Spleen (tissue), 11 donors: ENCODE data around the gene KLHL18. TPM values are rescaled to one million over a fixed set of nuclear protein-coding genes. Genes with fewer than 3 reads are reported as not detected.
"Not testable (repeated sequence)": the region's sequence is repeated elsewhere in the genome, so short reads cannot be mapped to it uniquely, and the experiment has no call there.

Experiments used
- DNase-seq: peaks from one replicate; pipeline ENCODE4 v3.0.0-alpha.2; 2020
- H3K27ac ChIP-seq, 8 donors: fragments of 200-600 bp; sonication (generic) in 7 of 8; 1 replicate in 4 of 8; 2 replicates in 4 of 8; pipeline versions ENCODE4 v1.5.0 to v1.8.0; 2016 to 2021; ENCODE audit warnings: inconsistent platforms in 4 of 8, mild to moderate bottlenecking in 4 of 8, moderate library complexity in 1 of 8
- H3K27me3 ChIP-seq, 7 donors: fragments of 200-600 bp; sonication (generic) in 6 of 7; replicated peaks in 1 of 7; 1 replicate in 4 of 7; 2 replicates in 3 of 7; pipeline versions ENCODE4 v1.5.0 to v1.8.0; 2016 to 2021; ENCODE audit warnings: inconsistent platforms in 3 of 7, mild to moderate bottlenecking in 1 of 7
- H3K36me3 ChIP-seq, 6 donors: fragments of 200-600 bp; sonication (generic) in 5 of 6; 1 replicate in 4 of 6; 2 replicates in 2 of 6; pipeline versions ENCODE4 v1.5.0 to v1.8.0; 2016 to 2021; ENCODE audit warnings: inconsistent platforms in 2 of 6
- H3K4me1 ChIP-seq, 6 donors: fragments of 200-600 bp; sonication (generic) in 5 of 6; 1 replicate in 3 of 6; 2 replicates in 3 of 6; pipeline versions ENCODE4 v1.5.0 to v1.8.0; 2016 to 2021; ENCODE audit warnings: inconsistent platforms in 3 of 6
- H3K4me3 ChIP-seq, 8 donors: fragments of 200-600 bp; sonication (generic) in 7 of 8; 1 replicate in 4 of 8; 2 replicates in 4 of 8; pipeline versions ENCODE4 v1.5.0 to v1.8.0; 2016 to 2021; ENCODE audit warnings: inconsistent platforms in 4 of 8, mild to moderate bottlenecking in 4 of 8, moderate library complexity in 2 of 8
- H3K9me3 ChIP-seq, 8 donors: fragments of 200-600 bp; sonication (generic) in 7 of 8; 1 replicate in 4 of 8; 2 replicates in 4 of 8; pipeline versions ENCODE4 v1.5.0 to v1.8.0; 2016 to 2021; ENCODE audit warnings: inconsistent platforms in 4 of 8
- POLR2A ChIP-seq, 3 donors: fragments of 450-650 bp; IDR thresholded peaks; one replicate each; pipeline ENCODE4 v1.5.1; 2017; ENCODE audit warnings: antibody characterized with exemption in 3 of 3, mild to moderate bottlenecking in 1 of 3
- POLR2AphosphoS5 ChIP-seq, 3 donors: sonication (generic); formaldehyde crosslinking; IDR thresholded peaks; one replicate each; pipeline ENCODE4 v1.5.1; 2017; ENCODE audit warnings: antibody characterized with exemption in 3 of 3
- WGBS, 5 donors: extraction: QIAGEN DNeasy Blood & Tissue Kit in 3 of 5; methylation state at CpG; one replicate each; pipeline versions ENCODE4 v1.1.5 to v1.1.7; 2013 to 2018; 5-methylcytosine and 5-hydroxymethylcytosine counted together
- intact Hi-C: fragments of 100-400 bp; cut with DNase I; formaldehyde crosslinking; loops from one replicate; pipeline ENCODE4 v1.15.0; 2023; ENCODE audit warnings: low total_unique reads
- polyA plus RNA-seq, 3 donors: library from polyadenylated mRNA; stranded (reverse); fragments of 200-250 nt; gene quantifications; one replicate each; pipeline ENCODE4 v1.2.1, GENCODE V29; 2013
- total RNA-seq, 7 donors: library from RNA; depleted of rRNA in 3 of 7; stranded (reverse); fragments of >200 nt in 3 of 7; fragmentation: NEBNext Ultra II Directional in 4 of 7; extraction: Animal tissue kit (Norgen Biotek cat#: 25700) in 4 of 7; gene quantifications; one replicate each; pipeline versions ENCODE4 v1.1.0 to v1.2.1, GENCODE V29; 2016 to 2021
- TF ChIP-seq, protein P1 (sequence below), 11 experiments: fragments of 200-600 bp in 7 of 11; fragments of 450-650 bp in 4 of 11; sonication (generic) in 4 of 11; IDR thresholded peaks in 8 of 11; conservative IDR thresholded peaks in 3 of 11; 1 replicate in 7 of 11; 2 replicates in 4 of 11; pipeline versions ENCODE4 v1.4.0 to v1.8.0; 2016 to 2021; ENCODE audit warnings: antibody characterized with exemption in 11 of 11, inconsistent platforms in 4 of 11, mild to moderate bottlenecking in 1 of 11
- donor health status: healthy with polysubstance abuse.
- donor health status: DM: no; HTN: no; CAD: no; lungs with moderate emphysema.
- donor health status: DM: no; HTN: no; CAD: no.
- donor health status: Bipolar disorder and iron deficiency.
- donor health status: healthy.
- donor health status: DM: no; HTN: no; CAD: no.
- donor health status: DM: yes; HTN: yes; CAD: no.

The KLHL18 gene
- total and polyA plus RNA-seq, 10 donors = 19.2 to 44.6 (median 29.7) TPM

DNA sequence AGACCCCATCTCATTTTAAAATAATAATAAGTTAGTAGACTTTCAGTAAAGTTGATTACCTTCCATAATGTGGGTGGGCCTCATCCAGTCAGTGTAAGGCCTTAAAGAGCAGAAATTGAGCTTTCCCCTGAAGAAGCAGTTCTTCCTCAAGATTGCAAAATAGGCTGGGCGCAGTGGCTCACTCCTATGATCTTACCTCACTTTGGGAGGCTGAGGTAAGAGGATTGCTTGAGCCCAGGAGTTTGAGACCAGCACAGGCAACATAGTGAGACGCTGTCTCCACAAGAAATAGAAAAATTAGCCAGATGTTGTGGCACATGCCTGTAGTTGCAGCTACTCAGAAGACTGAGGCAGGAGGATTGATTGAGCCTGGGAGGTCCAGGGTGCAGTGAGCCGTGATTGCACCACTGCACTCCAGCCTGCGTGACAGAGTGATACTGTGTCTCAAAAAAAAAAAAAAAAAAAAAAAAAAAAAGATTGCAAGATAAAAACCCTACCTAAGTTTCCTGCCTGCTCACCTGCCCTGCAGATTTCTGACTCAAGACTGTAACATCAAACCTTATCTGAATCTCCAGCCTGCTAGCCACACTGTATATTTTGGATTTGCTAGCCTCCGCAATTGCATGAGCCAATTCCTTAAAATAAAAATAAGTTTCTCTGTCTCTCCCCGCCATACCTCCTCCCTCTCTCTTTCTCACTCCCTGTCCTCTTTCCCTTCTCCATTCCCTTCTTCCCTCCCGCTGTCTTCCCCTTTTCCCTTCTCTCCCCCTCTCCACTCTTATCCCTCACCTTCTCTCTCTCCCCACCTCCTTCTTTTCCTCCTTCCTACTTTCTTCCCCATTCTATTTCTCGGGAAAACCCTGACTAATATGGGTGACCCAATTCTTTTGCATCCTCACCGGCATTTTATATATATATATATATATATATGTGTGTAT, 16.9 kb downstream of the KLHL18 start:
- Histone ChIP-seq H3K4me1 (peaks cover 3 to 53% (median 27%) of the 10 kb centered on the region in 6 donors), H3K9me3 (no peaks in the 10 kb centered on the region), H3K4me3 (no peak overlapping the region), H3K36me3 (peaks cover 0 to 68% (median 22%) of the 10 kb centered on the region in 6 donors), H3K27ac (peak overlapping the region in 1 of 8 donors; percentile 21), H3K27me3 (no peaks in the 10 kb centered on the region)
- TF ChIP-seq POLR2AphosphoS5 (IDR thresholded peaks at IDR 0.05) = no peak
- TF ChIP-seq POLR2A (IDR thresholded peaks at IDR 0.05) = no peak
- TF ChIP-seq, protein P1, sequence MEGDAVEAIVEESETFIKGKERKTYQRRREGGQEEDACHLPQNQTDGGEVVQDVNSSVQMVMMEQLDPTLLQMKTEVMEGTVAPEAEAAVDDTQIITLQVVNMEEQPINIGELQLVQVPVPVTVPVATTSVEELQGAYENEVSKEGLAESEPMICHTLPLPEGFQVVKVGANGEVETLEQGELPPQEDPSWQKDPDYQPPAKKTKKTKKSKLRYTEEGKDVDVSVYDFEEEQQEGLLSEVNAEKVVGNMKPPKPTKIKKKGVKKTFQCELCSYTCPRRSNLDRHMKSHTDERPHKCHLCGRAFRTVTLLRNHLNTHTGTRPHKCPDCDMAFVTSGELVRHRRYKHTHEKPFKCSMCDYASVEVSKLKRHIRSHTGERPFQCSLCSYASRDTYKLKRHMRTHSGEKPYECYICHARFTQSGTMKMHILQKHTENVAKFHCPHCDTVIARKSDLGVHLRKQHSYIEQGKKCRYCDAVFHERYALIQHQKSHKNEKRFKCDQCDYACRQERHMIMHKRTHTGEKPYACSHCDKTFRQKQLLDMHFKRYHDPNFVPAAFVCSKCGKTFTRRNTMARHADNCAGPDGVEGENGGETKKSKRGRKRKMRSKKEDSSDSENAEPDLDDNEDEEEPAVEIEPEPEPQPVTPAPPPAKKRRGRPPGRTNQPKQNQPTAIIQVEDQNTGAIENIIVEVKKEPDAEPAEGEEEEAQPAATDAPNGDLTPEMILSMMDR (IDR thresholded peaks at IDR 0.05 in 8 of 11, conservative IDR thresholded peaks at IDR 0.05 in 3 of 11) = no peak
- intact Hi-C loops = no loop called here
- DNase-seq = no peak
- WGBS, 5 donors = 75 to 91% (median 86%) methylated on average over 9 of the region's 9 CpGs

DNA sequence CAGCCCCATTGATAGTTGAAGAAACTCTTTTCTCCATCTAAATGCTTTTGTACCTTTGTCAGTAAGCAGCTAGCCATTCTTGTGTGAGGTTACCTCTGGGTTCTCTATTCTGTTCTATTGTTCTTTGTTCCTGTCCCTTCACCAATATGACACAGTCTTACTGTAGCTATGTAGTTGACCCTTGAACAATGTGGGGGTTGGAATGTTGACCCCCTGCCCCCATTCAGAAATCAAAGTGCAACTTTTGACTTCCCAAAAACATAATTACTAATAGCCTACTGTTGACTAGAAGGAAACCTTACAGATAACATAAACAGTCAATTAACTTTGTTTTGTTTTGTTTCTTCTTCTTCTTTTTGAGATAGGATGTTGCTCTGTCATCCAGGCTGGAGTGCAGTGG, 18.7 kb downstream of the KLHL18 start:
- H3K9me3 ChIP-seq = no peaks in the 10 kb centered on the region
- H3K4me1 ChIP-seq = peaks cover 0 to 48% (median 22%) of the 10 kb centered on the region in 6 donors
- no peaks in the 10 kb centered on the region for H3K27me3 ChIP-seq
- no peak overlapping the region for H3K4me3 ChIP-seq
- DNase-seq = no peak
- TF ChIP-seq POLR2A (IDR thresholded peaks at IDR 0.05) (no peak), POLR2AphosphoS5 (IDR thresholded peaks at IDR 0.05) (no peak)
- TF ChIP-seq, protein P1 (IDR thresholded peaks at IDR 0.05 in 8 of 11, conservative IDR thresholded peaks at IDR 0.05 in 3 of 11) = no peak
- peaks cover 0 to 57% (median 22%) of the 10 kb centered on the region in 6 donors for H3K36me3 ChIP-seq
- no peak overlapping the region for H3K27ac ChIP-seq
- intact Hi-C loops = no loop called here

DNA sequence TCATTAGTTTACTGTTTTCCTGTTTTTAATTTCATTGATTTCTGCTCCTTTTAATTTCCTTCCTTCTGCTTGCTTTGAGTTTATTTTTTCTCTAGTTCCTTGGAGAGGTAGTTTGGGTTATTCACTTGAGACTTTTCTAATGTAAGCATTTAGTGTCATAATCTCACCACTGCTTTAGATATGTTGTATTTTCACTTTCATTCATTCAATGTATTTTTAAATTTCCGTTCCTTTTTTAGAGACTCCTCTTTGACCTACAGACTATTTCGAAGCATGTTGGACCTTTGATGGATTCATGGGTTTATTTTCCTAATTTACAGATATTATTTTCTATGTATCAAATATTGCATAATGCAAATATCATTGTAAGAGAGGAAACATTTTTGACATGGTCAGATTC, 23.3 kb downstream of the KLHL18 start:
- no peak for DNase-seq
- Histone ChIP-seq H3K4me3 (no peak overlapping the region), H3K36me3 (peaks cover 0 to 64% (median 22%) of the 10 kb centered on the region in 6 donors), H3K27me3 (no peaks in the 10 kb centered on the region), H3K27ac (no peak overlapping the region), H3K4me1 (peaks cover 0 to 19% (median 6%) of the 10 kb centered on the region in 6 donors), H3K9me3 (no peaks in the 10 kb centered on the region)
- WGBS, 5 donors = 59 to 72% (median 71%) methylated on average over 2 of the region's 2 CpGs
- intact Hi-C loops = no loop called here
- TF ChIP-seq, protein P1 (IDR thresholded peaks at IDR 0.05 in 8 of 11, conservative IDR thresholded peaks at IDR 0.05 in 3 of 11) = no peak
- no peak for TF ChIP-seq POLR2A (IDR thresholded peaks at IDR 0.05)

DNA sequence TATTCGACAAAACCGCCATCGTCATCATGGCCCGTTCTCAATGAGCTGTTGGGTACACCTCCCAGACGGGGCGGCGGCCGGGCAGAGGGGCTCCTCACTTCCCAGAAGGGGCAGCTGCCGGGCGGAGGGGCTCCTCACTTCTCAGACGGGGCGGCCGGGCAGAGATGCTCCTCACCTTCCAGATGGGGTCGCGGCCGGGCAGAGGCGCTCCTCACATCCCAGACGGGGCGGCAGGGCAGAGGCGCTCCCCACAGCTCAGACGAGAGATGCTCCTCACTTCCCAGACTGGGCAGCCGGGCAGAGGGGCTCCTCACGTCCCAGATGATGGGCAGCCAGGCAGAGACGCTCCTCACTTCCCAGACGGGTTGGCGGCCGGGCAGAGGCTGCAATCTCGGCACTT, 26.5 kb downstream of the KLHL18 start:
- peaks cover 0 to 34% (median under 1%) of the 10 kb centered on the region in 6 donors for H3K36me3 ChIP-seq
- H3K9me3 ChIP-seq, H3K27me3 ChIP-seq, H3K27ac ChIP-seq, H3K4me3 ChIP-seq, intact Hi-C loops, DNase-seq: not testable (repeated sequence)
- H3K4me1 ChIP-seq = peaks cover 0 to 48% (median 16%) of the 10 kb centered on the region in 6 donors
- WGBS, 5 donors = 95 to 97% (median 97%) methylated on average over 22 to 28 of the region's 28 CpGs
